ENCODE results near the gene CTSC.

GRCh38 chr11:88315015-88315414 is 22.5 kb downstream of the CTSC start:
- TF ChIP-seq CTCF (IDR thresholded peaks at IDR 0.05 in 4 of 5, conservative IDR thresholded peaks at IDR 0.05 in 1 of 5) (no peak), POLR2A (IDR thresholded peaks at IDR 0.05) (no peak)
